Astrocyte (in vitro differentiated cells and primary cell): ENCODE data around the gene SIAH2.

Experiments
- CTCF ChIP-seq: IDR thresholded peaks from 2 replicates; pipeline ENCODE4 v1.5.1; 2011; ENCODE audit warnings: low read depth, mild to moderate bottlenecking, inconsistent platforms, low read length, moderate library complexity; ENCODE audit not compliant: insufficient read depth
- EZH2 ChIP-seq: IDR thresholded peaks from 2 replicates; pipeline ENCODE4 v1.6.1; 2012; ENCODE audit warnings: mild to moderate bottlenecking, low read length, inconsistent platforms; ENCODE audit not compliant: insufficient read depth

- TF ChIP-seq EZH2, result no peak
- TF ChIP-seq CTCF, result no peak
Measured at GRCh38 chr3:150733373-150733935, 29.5 kb downstream of the SIAH2 start.
